Measurements from ENCODE around the gene KCNN2.

The KCNN2 gene

DNA sequence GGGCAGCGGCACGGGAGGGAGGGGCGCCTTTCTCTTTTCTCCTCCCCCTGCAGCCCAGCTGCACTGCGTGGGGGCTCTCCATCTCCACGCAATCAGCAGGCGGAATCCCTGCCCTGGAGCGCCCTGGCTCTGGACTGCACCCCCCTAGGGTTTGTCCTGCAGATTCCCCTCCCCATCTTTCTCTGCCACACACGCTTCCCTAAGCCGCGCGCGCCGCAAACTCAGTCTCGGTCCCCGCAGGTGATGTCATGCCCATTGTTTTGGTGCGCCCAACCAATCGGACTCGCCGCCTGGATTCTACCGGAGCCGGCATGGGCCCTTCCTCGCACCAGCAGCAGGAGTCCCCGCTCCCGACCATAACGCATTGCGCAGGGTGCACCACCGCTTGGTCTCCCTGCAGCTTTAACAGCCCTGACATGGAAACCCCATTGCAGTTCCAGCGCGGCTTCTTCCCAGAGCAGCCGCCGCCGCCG lies at the start of gene KCNN2:
KCNN2 (plus strand) TSS at position 347 of the 473 bp plus-strand sequence; CDS start at position 417, 70 bp downstream.
- no peak for DNase-seq

DNA sequence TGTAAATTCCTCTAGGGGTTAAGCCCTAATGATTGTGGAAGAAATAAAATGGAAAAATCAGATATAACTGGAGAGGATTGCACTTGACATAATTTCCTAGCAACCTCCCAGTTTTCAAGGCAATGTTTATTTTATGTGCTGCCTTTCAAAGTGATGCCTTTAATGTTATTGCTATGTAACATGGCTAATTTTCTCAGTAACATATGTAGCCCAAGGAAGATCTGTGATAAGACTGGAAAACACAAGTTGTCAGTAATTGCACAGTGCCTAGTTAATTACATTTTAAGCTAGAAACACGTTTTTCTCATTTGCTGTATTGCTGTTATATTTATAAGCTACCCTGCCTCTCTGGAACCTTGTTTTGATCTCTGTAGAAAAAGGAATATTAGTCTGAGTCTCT lies 49.2 kb upstream of the KCNN2 start:
- DNase-seq, result no peak

- DNase-seq, result no peak
These were observed 47.8 kb upstream of the KCNN2 start for GRCh38 chr5:114314061-114314460.

GRCh38 chr5:114316167-114316566 lies 45.7 kb upstream of the KCNN2 start:
- DNase-seq, result no peak

- no peak for DNase-seq
These were observed 44.1 kb upstream of the KCNN2 start for GRCh38 chr5:114317751-114318150.

GRCh38 chr5:114319236-114319635 lies 42.6 kb upstream of the KCNN2 start:
- no peak for DNase-seq

DNA sequence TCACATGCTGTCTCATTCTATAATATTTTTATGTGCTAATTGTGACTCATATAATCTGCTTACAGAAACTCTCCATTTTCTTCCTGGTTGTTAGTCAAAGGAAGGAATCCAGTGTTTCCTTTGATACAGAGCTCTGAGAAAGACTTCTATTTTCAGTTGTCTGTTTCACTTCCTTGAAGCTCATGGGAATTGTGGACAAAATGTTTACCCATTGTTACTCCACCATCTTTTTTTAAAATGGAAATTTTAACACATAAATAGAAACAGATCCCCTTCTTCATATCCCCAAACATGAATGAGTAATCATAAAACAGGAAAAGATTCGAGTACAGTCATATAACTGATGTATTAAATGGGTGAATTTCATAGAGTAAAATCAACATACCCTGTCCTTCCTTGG lies 42.0 kb upstream of the KCNN2 start:
- DNase-seq, result no peak

- no peak for DNase-seq
These were observed 37.6 kb upstream of the KCNN2 start for GRCh38 chr5:114324282-114324681.

- DNase-seq, result no peak
These were observed 36.3 kb upstream of the KCNN2 start for GRCh38 chr5:114325541-114325940.

- DNase-seq, result no peak
These were observed 34.4 kb upstream of the KCNN2 start for GRCh38 chr5:114327474-114327873.

GRCh38 chr5:114327987-114328386 lies 33.9 kb upstream of the KCNN2 start:
- DNase-seq, result no peak

DNA sequence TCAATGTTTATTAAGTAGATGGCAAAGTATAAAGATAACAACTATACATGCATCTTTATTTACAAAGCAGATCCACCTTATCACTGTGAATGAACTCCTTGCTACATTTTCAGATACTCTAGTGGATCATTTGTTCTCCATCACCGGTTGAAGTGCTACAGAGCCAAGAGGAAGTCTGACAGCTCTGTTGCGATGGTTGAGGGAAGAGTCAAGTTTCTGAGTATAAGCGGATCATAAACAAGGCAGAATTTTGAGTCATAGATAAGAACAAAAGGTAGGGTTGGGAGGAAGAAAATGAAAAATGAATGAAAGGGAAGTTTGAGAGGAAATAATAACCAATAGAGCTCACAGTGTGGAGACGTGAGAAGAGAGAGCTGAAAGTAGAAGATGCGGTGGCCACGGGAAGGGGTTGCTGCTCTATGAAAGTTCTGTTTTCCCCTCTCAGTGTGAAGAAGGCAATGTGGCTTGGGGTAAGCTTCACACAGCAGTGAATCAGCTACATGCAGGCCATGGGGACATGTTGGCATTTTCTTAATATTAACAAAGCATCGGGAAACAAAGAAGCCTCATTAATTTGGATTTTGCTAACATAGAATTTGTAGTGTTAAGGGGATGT lies 30.8 kb upstream of the KCNN2 start:
- DNase-seq, result no peak

- no peak for DNase-seq
These were observed 29.4 kb upstream of the KCNN2 start for GRCh38 chr5:114332493-114332892.

DNA sequence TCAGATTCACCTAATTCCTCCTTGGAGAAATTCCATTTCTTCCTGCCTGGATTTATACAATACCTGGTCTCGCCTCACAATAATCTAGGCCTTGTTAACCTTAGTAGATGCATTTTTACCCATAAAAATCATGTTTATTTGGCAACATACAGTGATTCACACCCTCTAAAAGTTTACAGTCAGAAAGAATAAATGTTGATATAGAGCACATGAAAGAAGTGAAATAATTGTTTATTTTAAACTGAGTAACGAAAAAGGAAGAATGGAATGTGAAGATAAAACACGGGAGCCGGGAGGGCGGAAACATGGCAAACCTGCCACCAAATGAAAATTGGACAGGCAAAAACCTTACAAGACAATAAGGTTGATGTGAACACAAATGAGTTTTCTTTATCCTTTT lies 28.9 kb upstream of the KCNN2 start:
- DNase-seq, result no peak

GRCh38 chr5:114335391-114335790 lies 26.5 kb upstream of the KCNN2 start:
- DNase-seq, result no peak

DNA sequence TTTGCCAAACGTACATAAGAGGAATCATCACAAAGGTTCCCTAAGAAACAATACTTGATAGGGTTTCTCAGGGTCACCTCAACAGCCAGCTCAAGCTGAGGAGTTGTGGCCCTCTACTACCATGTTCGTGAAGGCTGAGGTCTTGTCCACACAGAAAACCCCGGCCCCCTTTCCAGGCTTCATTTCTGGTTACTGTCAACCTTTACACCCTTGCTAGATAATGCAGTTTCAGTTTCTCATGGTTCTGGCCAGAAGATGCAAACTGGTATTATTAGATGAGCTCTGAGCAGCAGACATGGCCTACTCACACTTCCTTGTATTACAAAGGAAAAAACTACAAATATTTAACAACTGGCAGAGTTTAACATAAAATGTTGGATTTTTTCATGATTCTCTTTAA lies 22.8 kb upstream of the KCNN2 start:
- DNase-seq, result no peak

DNA sequence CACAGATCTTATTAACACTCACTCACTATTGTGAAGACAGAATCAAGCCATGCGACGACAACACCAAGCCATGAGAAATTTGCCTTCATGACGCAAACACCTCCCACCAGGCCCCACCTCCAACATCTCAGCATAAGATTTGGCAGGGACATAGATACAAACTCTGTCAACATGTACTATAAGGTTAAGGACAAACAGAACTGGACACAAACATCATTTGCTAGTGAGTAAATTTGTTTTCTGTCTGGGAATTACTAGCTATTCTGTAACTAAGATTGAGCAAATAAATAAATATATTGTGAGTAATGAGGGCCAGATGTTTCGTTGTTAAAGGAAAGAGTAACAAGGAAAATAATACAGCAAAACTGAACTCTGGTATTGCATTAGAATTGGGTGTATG lies 15.7 kb upstream of the KCNN2 start:
- no peak for DNase-seq

GRCh38 chr5:114355086-114355830 lies 6.6 kb upstream of the KCNN2 start:
- DNase-seq, result no peak

DNA sequence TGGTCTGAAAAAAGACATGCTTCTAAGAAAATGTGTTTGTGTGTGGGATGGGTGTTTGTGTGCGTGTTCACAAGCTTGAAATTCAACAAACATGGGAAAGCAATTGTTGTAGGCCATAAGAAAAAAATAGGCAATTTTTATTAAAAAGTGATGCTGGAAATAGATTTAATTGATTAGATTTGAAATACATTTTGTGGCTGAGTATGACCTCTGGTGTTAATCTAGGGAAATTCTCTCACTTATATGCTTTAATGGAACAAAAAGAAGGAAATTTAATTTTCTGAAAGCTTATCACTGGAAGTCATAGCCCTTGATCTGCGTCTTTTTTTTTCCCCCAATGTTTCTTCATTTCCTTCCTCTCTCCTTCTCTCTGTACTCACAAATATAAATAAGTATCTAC lies 3.5 kb upstream of the KCNN2 start:
- no peak for DNase-seq

DNA sequence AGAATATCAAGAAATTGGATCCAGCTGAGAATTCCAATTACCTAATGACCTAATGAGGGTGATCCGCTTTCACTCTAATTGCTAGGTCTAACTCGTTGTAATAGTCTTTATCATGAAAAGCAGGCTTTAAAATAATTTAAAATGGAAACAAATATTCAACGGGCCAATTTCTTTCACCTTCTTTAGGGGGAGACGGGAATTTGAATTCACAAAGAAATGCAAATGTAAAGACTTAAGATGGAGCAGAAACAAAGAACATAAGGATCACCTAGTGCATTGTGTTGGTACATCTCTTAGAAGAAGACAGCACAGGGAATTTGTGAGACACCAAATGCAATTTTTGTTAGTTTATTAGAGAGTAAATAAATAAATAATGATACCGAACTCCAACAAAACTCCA lies 1.5 kb upstream of the KCNN2 start:
- no peak for DNase-seq

DNA sequence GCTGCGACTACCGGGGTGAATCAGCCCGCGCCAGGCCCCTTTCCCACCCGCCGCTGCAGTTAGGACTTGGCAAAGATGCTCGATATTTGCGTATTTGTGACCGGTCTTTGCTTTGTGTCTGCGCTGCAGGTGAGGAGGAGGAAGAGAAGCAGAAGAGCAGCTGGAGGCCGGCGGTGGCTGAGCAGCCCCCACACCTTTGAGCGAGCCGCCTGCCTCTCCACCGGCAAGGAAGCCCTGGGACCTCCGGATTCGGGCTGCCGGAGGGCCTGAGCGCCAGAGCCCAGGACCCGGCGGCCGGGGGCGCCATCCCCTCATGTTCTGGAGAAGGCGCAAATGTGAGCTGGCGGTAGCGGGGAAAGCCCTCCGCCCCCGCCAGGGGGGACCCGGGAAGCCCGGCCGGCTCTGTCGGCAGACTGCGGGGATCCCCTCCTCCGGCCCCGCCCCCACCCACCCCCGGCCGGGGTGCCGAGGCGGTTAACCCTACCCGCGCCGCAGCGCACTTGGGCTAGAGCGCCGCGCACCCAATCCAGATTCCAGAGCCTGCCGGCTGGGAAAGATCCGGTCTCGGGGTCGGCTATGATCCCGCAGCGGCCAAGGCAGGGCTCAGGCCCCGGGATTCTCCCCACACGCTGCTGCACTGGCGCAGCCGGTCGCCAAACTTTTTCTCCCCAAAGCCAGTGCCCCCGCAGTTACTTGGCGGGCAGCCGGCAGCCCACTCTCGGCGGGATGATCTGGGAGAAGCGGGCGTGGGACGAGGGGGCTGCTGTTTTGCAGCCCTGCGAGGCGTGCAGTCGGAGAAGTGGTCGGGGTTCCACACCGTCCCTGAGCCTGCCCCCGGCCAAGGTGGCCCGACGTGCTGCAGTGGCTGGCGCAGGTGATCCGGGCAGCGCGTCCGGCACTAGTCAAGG lies 800 bp upstream of the KCNN2 start:
- DNase-seq, result no peak

- DNase-seq, result no peak
These were observed 517 bp downstream of the KCNN2 start for GRCh38 chr5:114362197-114362976.
